Caco-2 (cell line): Measurements from ENCODE around the gene ZC3H12C. TPM values are rescaled to one million over a fixed set of nuclear protein-coding genes. Genes with fewer than 3 reads are reported as not detected.

Experiments used
- BruUV-seq: library from RNA; stranded (reverse); fragments of 400-500 nt; replicated peaks from 2 replicates; lab custom pipeline; 2021; lab: Mats Ljungman, UMichigan
- CTCF ChIA-PET: fragments of 300-600 bp; sonication (Branson Sonifier 250); formaldehyde crosslinking; loops from one replicate; lab custom pipeline; 2022; ENCODE audit warnings: antibody characterized with exemption; lab: Charles Lee
- POLR2A ChIA-PET: fragments of 300-600 bp; sonication (Branson Sonifier 250); formaldehyde crosslinking; loops from one replicate; lab custom pipeline; 2022; ENCODE audit warnings: antibody characterized with exemption; lab: Charles Lee
- DNase-seq, 2 experiments: peaks; one replicate each; pipeline versions ENCODE4 v3.0.0 to v3.0.0-alpha.2; 2020 to 2022
- H3K27me3 ChIP-seq: replicated peaks from 2 replicates; pipeline ENCODE4 v1.6.0; 2011; ENCODE audit warnings: low read length; ENCODE audit not compliant: control insufficient read depth, insufficient read depth
- H3K36me3 ChIP-seq: 2 replicates; pipeline ENCODE4 v1.5.1; 2011; ENCODE audit warnings: low read length; ENCODE audit not compliant: control insufficient read depth, insufficient read depth
- H3K4me1 ChIP-seq: fragments of 250-450 bp; sonication (Bioruptor Pico); 2 replicates; pipeline ENCODE4 v1.5.1; 2020; ENCODE audit warnings: mild to moderate bottlenecking
- H3K4me3 ChIP-seq: 2 replicates; pipeline ENCODE4 v1.5.1; 2011; ENCODE audit warnings: low read depth, mild to moderate bottlenecking, control low read depth, low read length
- H3K9me3 ChIP-seq: fragments of 250-450 bp; sonication (Bioruptor Pico); 2 replicates; pipeline ENCODE4 v1.5.1; 2020; ENCODE audit warnings: mild to moderate bottlenecking, moderate library complexity
- H3K27ac Mint-ChIP-seq: one replicate; pipeline ENCODE4 v1.8.0; 2022; ENCODE audit warnings: mixed read lengths; ENCODE audit not compliant: unreplicated experiment
- H3K27me3 Mint-ChIP-seq: one replicate; pipeline ENCODE4 v1.8.0; 2022; ENCODE audit warnings: mixed read lengths; ENCODE audit not compliant: insufficient read depth, unreplicated experiment
- H3K36me3 Mint-ChIP-seq: one replicate; pipeline ENCODE4 v1.8.0; 2022; ENCODE audit warnings: mild to moderate bottlenecking, mixed read lengths; ENCODE audit not compliant: insufficient read depth, unreplicated experiment
- H3K4me1 Mint-ChIP-seq: one replicate; pipeline ENCODE4 v1.8.0; 2022; ENCODE audit warnings: low read depth, mixed read lengths; ENCODE audit not compliant: unreplicated experiment
- H3K4me3 Mint-ChIP-seq: one replicate; pipeline ENCODE4 v1.8.0; 2022; ENCODE audit warnings: mild to moderate bottlenecking, moderate library complexity, mixed read lengths; ENCODE audit not compliant: unreplicated experiment
- H3K9me3 Mint-ChIP-seq: one replicate; pipeline ENCODE4 v1.8.0; 2022; ENCODE audit warnings: mixed read lengths; ENCODE audit not compliant: unreplicated experiment
- intact Hi-C: fragments of 100-400 bp; cut with micrococcal nuclease; formaldehyde crosslinking; loops from one replicate; pipeline ENCODE4 v1.10.0; 2022; ENCODE audit not compliant: unreplicated experiment
- total RNA-seq: library from RNA; stranded (reverse); gene quantifications from 2 replicates; pipeline ENCODE4 v1.2.3, GENCODE V29; 2022
- TF ChIP-seq, protein P1 (sequence below), 2 experiments: fragments of 200-600 bp in 1 of 2; IDR thresholded peaks; 1 replicate in 1 of 2; 2 replicates in 1 of 2; pipeline versions ENCODE4 v1.5.1 to v1.8.0; 2011 to 2022; ENCODE audit warnings: antibody characterized with exemption in 1 of 2, control low read depth in 1 of 2, inconsistent platforms in 1 of 2, low read depth in 1 of 2, low read length in 1 of 2, mild to moderate bottlenecking in 1 of 2, moderate library complexity in 1 of 2; ENCODE audit not compliant: insufficient read depth in 1 of 2, severe bottlenecking in 1 of 2, unreplicated experiment in 1 of 2

Gene ZC3H12C
- total RNA-seq, 1 experiment from 2014 or later: 11.7 TPM

- no peaks in the 10 kb centered on the region for H3K27me3 Mint-ChIP-seq
- H3K4me1 ChIP-seq: peaks cover 17% of the 10 kb centered on the region
- peaks cover 6% of the 10 kb centered on the region for H3K4me1 Mint-ChIP-seq
- CTCF ChIA-PET: interaction anchor here (0.9 kb wide), 1 partner anchor 154 kb away, joined by 3 read pairs; no protein-coding TSS in a partner anchor
- BruUV-seq: no TSS peak
- no peaks in the 10 kb centered on the region for H3K36me3 ChIP-seq
- H3K4me3 Mint-ChIP-seq: peak overlapping the region; percentile 95
- H3K27ac Mint-ChIP-seq: peak overlapping the region; percentile 94
- intact Hi-C loops: loop anchor here (2.0 to 10.0 kb wide), 5 partner anchors 76 to 339 kb away; partner anchors contain the start of gene RDX
- peaks cover 12% of the 10 kb centered on the region for H3K36me3 Mint-ChIP-seq
- 0 out of 2 replicates have a peak, but pooled peaks cover 1% of the 10 kb centered on the region for H3K27me3 ChIP-seq
- H3K9me3 ChIP-seq: no peaks in the 10 kb centered on the region
- POLR2A ChIA-PET: interaction anchor here (0.5 to 1.3 kb wide), 4 partner anchors 17 to 1181 kb away, joined by 3 to 12 read pairs (median 4); no protein-coding TSS in a partner anchor
- peak; percentile 70 to 84 for DNase-seq
- H3K9me3 Mint-ChIP-seq: no peaks in the 10 kb centered on the region
- H3K4me3 ChIP-seq: peak overlapping the region; percentile 79
- TF ChIP-seq, protein P1, sequence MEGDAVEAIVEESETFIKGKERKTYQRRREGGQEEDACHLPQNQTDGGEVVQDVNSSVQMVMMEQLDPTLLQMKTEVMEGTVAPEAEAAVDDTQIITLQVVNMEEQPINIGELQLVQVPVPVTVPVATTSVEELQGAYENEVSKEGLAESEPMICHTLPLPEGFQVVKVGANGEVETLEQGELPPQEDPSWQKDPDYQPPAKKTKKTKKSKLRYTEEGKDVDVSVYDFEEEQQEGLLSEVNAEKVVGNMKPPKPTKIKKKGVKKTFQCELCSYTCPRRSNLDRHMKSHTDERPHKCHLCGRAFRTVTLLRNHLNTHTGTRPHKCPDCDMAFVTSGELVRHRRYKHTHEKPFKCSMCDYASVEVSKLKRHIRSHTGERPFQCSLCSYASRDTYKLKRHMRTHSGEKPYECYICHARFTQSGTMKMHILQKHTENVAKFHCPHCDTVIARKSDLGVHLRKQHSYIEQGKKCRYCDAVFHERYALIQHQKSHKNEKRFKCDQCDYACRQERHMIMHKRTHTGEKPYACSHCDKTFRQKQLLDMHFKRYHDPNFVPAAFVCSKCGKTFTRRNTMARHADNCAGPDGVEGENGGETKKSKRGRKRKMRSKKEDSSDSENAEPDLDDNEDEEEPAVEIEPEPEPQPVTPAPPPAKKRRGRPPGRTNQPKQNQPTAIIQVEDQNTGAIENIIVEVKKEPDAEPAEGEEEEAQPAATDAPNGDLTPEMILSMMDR (IDR thresholded peaks at IDR 0.05; ENCODE audit: insufficient read depth in 1 of 2, low read depth in 1 of 2, low read length in 1 of 2, severe bottlenecking in 1 of 2, unreplicated experiment in 1 of 2): no peak
These were observed 460 bp downstream of the ZC3H12C start for GRCh38 chr11:110093407-110094297.

- Histone ChIP-seq H3K9me3 (no peaks in the 10 kb centered on the region), H3K27me3 (no peaks in the 10 kb centered on the region), H3K4me3 (peak overlapping the region; percentile 79), H3K36me3 (no peaks in the 10 kb centered on the region), H3K4me1 (peaks cover 17% of the 10 kb centered on the region)
- Mint-ChIP-seq H3K4me1 (peaks cover 6% of the 10 kb centered on the region), H3K27ac (peak overlapping the region; percentile 94), H3K4me3 (peak overlapping the region; percentile 95), H3K27me3 (no peaks in the 10 kb centered on the region), H3K9me3 (no peaks in the 10 kb centered on the region), H3K36me3 (peaks cover 12% of the 10 kb centered on the region)
- intact Hi-C loops: loop anchor here (5.0 to 10.0 kb wide), 4 partner anchors 77 to 338 kb away; partner anchors contain the start of gene RDX
- CTCF ChIA-PET: no interaction called here
- TF ChIP-seq, protein P1 (IDR thresholded peaks at IDR 0.05; ENCODE audit: insufficient read depth in 1 of 2, low read depth in 1 of 2, low read length in 1 of 2, severe bottlenecking in 1 of 2, unreplicated experiment in 1 of 2): no peak
- TSS peak; percentile 39 for BruUV-seq
- POLR2A ChIA-PET: interaction anchor here (0.7 kb wide), 1 partner anchor 1181 kb away, joined by 3 read pairs; no protein-coding TSS in a partner anchor
- no peak for DNase-seq
These were observed 1.4 kb downstream of the ZC3H12C start for GRCh38 chr11:110094298-110095285.
